GM12891 (cell line): ENCODE results near the gene TMEM87A.

Experiments used
- DNase-seq: peaks from one replicate; pipeline ENCODE4 v3.0.0; 2011; ENCODE audit warnings: low spot score; ENCODE audit not compliant: insufficient read length
- FAIRE-seq: peaks from 2 replicates; lab custom pipeline; 2011; peaks lifted over from hg19 to GRCh38; lab: Jason Lieb, UNC
- PAX5 ChIP-seq: IDR thresholded peaks from 2 replicates; pipeline ENCODE4 v1.6.1; 2011; ENCODE audit warnings: low read length, moderate library complexity, mild to moderate bottlenecking; ENCODE audit not compliant: insufficient read depth, severe bottlenecking
- POLR2A ChIP-seq: IDR thresholded peaks from 2 replicates; pipeline ENCODE4 v1.6.1; 2011; ENCODE audit warnings: low read depth, low read length, control low read depth
- POLR2AphosphoS5 ChIP-seq: IDR thresholded peaks from 2 replicates; pipeline ENCODE4 v1.6.1; 2011; ENCODE audit warnings: low read depth, low read length, control low read depth
- POU2F2 ChIP-seq: IDR thresholded peaks from 2 replicates; pipeline ENCODE4 v1.6.1; 2011; ENCODE audit warnings: low read depth, mild to moderate bottlenecking, control low read depth, low read length, moderate library complexity
- SPI1 ChIP-seq: IDR thresholded peaks from 2 replicates; pipeline ENCODE4 v1.6.1; 2011; ENCODE audit warnings: low read depth, low read length, control low read depth
- TAF1 ChIP-seq: IDR thresholded peaks from 2 replicates; pipeline ENCODE4 v1.6.1; 2011; ENCODE audit warnings: low read depth, low read length, control low read depth

Gene TMEM87A

DNA sequence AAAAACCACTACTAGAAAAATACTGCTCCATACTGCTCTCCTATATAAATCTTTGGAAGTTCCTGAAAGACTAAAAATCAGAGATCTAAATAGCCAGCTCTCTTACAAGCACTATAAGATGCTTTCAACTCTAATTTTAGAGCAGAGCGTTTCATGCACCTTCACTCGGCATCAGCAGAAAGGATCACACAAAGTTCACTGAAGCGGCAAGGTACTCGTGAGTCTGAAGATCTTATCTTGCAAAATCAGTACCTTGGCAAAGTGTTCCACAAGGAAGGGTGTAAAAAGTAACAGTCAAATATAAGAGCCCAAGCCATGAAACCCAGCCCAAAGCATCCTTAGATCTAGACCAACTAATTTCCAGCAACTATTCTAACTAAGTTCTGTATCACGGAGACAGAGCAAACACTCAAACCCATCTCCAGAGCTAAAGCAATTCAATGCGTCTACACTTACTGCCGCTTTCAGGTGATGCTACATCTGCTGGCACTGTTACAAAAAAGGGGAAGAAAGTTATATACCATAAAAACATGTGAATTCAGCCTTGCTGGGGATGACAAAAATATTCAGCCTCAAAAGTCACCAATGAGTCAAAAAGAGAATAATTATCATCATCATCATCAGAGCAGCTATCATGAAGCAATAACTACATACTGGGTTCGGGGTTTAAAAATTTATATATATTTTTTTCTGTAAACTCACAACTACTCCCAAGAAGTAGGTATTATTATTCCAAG, 81.5 kb downstream of the TMEM87A start:
- TF ChIP-seq POLR2A (no peak), SPI1 (no peak), PAX5 (peak; percentile 15), POLR2AphosphoS5 (no peak), POU2F2 (no peak), TAF1 (no peak)
- peak; percentile 83 for FAIRE-seq
- DNase-seq: no peak

DNA sequence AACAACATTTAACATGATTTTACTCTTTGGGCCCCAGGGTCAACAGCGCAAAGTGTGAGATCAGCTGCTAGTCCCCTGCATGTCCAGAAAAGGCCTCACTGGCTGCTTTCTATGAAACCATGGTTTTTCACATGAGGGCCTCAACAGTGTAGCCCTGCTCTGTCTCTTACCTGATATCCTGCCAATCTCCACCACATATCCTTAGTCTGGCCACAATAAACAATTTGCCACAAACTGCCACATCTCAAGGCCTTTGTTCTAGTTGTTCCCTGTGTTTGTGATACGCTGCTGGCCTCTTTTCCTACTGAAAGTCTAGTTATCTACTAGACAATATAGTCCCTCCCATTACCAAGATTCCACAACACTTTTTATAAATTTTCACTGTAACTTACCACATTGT, 82.9 kb downstream of the TMEM87A start:
- TF ChIP-seq POLR2A (no peak), POU2F2 (no peak), POLR2AphosphoS5 (no peak), TAF1 (no peak), PAX5 (no peak), SPI1 (no peak)
- FAIRE-seq: peak; percentile 76
- no peak for DNase-seq

DNA sequence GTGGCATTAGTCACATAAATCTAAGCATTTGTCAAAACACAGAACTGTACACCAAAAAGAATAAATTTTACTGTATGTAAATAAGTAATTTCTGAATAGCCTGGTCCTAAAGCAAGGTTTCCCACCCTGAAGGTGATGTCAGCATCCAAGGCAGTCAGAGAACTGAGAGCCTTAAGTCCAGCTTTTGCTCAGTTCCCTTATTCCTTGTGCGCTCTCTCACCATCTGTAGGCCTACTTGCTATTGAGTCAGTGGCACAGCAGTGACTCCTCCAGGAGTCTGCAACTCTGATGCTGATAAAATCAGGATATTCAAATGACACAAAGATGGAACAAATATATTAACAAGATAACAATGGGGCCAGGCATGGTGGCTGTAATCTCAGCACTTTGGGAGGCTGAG, 87.4 kb downstream of the TMEM87A start:
- DNase-seq (no peak), FAIRE-seq (no peak)
- TF ChIP-seq PAX5 (no peak), POLR2AphosphoS5 (no peak), POU2F2 (no peak)

DNA sequence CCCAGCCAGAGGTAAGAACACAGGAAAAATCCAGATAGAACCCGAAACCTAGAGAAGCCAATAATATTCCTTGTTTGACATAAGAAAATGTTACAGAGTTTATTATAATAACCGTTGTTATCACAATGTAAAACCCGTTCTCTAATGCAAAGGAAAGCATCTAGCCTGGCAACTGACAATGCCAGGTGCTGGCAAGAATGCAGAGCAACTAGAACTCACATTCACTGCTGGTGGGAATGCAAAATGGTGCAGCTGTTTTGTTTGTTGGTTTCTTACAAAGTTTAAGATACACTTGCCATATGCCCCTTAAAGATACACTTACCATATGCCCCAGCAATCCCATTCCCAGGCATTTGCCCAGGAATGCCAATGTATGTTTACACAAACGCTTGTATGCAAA, 88.5 kb downstream of the TMEM87A start:
- DNase-seq (no peak), FAIRE-seq (no peak)
- no peak for TF ChIP-seq POLR2A
- TF ChIP-seq POU2F2: no peak

DNA sequence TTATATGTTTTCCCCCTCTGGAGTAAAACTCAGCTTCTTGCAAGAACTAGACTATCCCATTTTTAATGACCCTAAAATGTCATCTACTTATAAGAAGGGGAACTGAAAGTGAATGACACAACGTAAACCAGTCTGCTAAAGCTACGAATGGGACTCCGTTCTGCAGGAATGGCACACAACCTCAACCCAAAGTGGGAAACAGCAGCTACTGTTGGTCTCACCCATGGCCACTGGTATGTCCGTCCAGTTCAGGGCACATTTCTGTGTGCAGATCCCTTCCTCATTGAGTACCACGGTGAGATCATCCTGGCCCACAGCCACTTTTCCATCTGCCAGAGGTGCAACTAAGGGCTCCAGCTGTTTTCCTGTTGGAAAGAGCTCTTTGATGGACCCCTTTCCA, 88.9 kb downstream of the TMEM87A start:
- FAIRE-seq (peak; percentile 55), DNase-seq (no peak)
- no peak for TF ChIP-seq POU2F2
- TF ChIP-seq TAF1: no peak
- no peak for TF ChIP-seq POLR2A
- no peak for TF ChIP-seq PAX5
- TF ChIP-seq SPI1: peak; percentile 96
- no peak for TF ChIP-seq POLR2AphosphoS5

DNA sequence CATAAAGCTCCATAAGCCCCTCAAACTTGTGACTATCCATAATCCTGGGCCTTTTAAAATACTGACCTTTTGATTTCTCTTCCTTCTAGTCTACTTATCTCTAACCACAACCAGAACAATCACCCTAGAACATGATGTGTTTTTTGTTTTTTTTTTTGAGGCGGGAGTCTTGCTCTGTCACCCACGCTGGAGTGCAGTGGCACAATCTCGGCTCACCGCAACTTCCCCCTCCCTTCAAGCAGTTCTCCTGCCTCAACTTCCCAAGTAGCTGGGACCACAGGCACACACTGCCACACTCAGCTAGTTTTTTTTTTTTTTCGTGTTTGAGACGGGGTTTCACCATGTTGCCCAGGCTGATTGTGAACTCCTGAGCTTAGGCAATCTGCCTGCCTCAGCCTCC, 90.3 kb downstream of the TMEM87A start:
- no peak for FAIRE-seq
- DNase-seq: no peak
- TF ChIP-seq POLR2A (no peak), TAF1 (no peak), POU2F2 (no peak), SPI1 (no peak), POLR2AphosphoS5 (no peak)

DNA sequence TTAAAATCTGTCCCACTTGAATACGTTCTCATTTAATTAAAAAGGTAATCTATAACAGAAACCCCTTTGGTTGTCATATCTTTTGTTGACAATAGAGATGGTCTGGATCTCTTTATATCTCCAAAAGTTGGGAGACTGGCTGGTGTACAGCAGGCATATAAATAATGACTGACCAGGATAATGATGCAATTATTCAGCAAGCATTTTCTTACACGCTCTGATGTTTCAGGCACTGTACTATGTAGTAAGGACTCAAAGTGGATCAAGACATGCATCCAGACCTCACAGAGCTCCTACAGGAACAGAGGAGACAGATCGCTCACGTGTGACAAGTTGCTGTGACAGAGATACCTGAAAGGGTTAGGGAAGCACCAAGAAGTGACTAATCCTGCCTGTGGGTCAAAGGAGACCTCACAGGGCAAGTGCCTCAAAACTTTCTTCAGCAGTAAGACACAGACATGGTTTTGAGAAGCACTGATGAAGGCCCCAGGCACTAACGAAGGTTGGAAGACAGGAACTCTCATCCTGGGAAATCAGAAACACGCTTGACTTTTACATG, 90.8 kb downstream of the TMEM87A start:
- FAIRE-seq: no peak
- DNase-seq: no peak
- TF ChIP-seq POLR2A (no peak), SPI1 (no peak), POU2F2 (no peak), POLR2AphosphoS5 (no peak), TAF1 (no peak), PAX5 (no peak)

DNA sequence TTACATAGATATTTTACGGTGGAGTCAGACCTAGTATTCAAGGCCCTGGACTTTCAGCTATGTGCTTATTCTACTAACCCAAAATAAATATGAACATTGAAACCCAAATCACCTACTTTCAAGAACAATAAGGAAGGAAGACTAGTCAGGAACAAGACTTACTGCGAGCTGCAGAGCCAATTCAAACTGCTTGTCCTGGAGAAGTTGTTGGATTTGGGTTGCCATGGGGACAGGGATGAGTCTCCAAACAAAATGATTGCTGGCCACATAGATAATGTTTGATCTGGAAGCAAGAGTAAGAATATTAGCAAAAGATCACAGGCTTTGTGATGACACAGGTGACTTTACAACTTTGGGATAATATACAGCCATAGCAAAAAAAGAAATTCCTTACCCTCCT, 95.2 kb downstream of the TMEM87A start:
- DNase-seq (no peak), FAIRE-seq (no peak)
- no peak for TF ChIP-seq PAX5
- no peak for TF ChIP-seq POLR2A
- no peak for TF ChIP-seq TAF1
- no peak for TF ChIP-seq POLR2AphosphoS5
- no peak for TF ChIP-seq POU2F2
- TF ChIP-seq SPI1: no peak

DNA sequence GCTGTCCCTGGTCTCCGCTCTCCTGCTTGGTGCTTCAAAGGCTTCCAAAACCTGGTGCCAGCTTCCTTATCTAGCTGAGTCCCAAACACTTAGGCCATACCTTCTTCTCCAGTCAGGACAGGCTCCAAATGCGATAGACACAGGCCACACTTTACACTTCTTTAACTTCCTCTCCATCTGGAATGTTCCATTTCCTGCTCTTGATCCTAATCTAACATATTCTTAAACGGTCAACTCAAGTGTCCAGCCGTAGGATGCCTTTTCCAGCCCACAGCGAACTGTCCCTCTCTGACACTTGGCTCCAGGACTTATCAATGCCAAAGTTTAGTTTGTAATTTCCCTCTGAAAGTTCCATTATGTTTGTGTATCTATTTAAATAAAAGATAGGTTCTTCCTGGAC, 97.6 kb downstream of the TMEM87A start:
- TF ChIP-seq PAX5: no peak
- no peak for TF ChIP-seq TAF1
- no peak for TF ChIP-seq POU2F2
- no peak for TF ChIP-seq POLR2A
- no peak for TF ChIP-seq POLR2AphosphoS5
- TF ChIP-seq SPI1: no peak
- DNase-seq: no peak
- no peak for FAIRE-seq

DNA sequence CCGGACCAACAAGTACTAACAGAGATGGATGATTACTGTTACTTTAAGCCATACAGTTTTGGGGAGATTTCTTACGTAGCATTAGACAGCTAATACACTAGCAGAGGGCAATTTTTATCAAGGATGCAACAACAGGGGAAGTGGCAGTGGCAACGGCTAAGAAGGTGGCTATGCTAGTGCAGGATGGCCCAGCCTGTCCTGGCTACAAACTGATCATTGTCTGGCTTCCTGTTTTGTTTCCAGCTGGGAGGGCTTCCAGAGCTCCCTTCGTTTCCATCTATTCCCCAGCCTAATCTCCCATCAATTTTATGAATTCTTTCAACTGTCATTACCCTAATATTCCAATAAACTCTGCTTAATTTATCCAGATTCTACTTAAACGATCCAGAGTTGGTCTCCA, 100.8 kb downstream of the TMEM87A start:
- TF ChIP-seq POU2F2 (no peak), POLR2A (no peak), POLR2AphosphoS5 (no peak), SPI1 (no peak), TAF1 (no peak), PAX5 (no peak)
- FAIRE-seq (no peak), DNase-seq (no peak)
